GM12878 (cell line): ENCODE results near the gene NPHP1. TPM values are rescaled to one million over a fixed set of nuclear protein-coding genes. Genes with fewer than 3 reads are reported as not detected.
"Not testable (repeated sequence)": the region's sequence is repeated elsewhere in the genome, so short reads cannot be mapped to it uniquely, and the experiment has no call there.

Source experiments
- ATAC-seq: fragments of 200-7000 bp; cut with Tn5 transposase; 3 replicates; pipeline ENCODE4 v1.9.1; 2020; ENCODE audit warnings: mild to moderate bottlenecking, moderate library complexity
- BruUV-seq: library from RNA; stranded (reverse); fragments of 400-500 nt; replicated peaks from 2 replicates; lab custom pipeline; 2021; lab: Mats Ljungman, UMichigan
- CTCF ChIA-PET: fragments of 300-600 bp; sonication (Branson Sonifier 250); formaldehyde crosslinking; extraction: SDS; loops from one replicate; lab custom pipeline; 2021; ENCODE audit warnings: inconsistent platforms; lab: Yijun Ruan, JAX
- POLR2A ChIA-PET: fragments of 350-600 bp; formaldehyde crosslinking; extraction: SDS; loops from one replicate; lab custom pipeline; 2021; ENCODE audit warnings: inconsistent platforms; lab: Charles Lee
- RAD21 ChIA-PET: fragments of 300-600 bp; sonication (Branson Sonifier 250); formaldehyde crosslinking; loops from one replicate; lab custom pipeline; 2023; ENCODE audit warnings: antibody characterized with exemption; ENCODE audit not compliant: unreplicated experiment; lab: Charles Lee
- SMC1A ChIA-PET: fragments of 300-600 bp; sonication (Branson Sonifier 250); formaldehyde crosslinking; loops from one replicate; lab custom pipeline; 2023; ENCODE audit not compliant: unreplicated experiment, uncharacterized antibody; lab: Charles Lee
- DNase-seq: peaks from one replicate; pipeline ENCODE4 v3.0.0-alpha.2; 2011; ENCODE audit warnings: low read depth, low spot score
- FAIRE-seq: peaks from 3 replicates; lab custom pipeline; 2011; peaks lifted over from hg19 to GRCh38; lab: Jason Lieb, UNC
- H2AFZ ChIP-seq: 2 replicates; pipeline ENCODE4 v1.6.0; 2011; ENCODE audit warnings: low read depth, low read length, control low read depth; ENCODE audit not compliant: control insufficient read depth
- H3K27ac ChIP-seq: 2 replicates; pipeline ENCODE4 v1.5.1; 2011; ENCODE audit warnings: control low read depth; ENCODE audit not compliant: control insufficient read depth, insufficient read depth
- H3K27me3 ChIP-seq, 2 experiments: replicated peaks in 1 of 2; 2 replicates each; pipeline versions ENCODE4 v1.6.0 to v1.6.1; 2011; ENCODE audit warnings: low read length in 1 of 2; ENCODE audit not compliant: control insufficient read depth in 2 of 2, insufficient read depth in 2 of 2
- H3K36me3 ChIP-seq, 2 experiments: 2 replicates each; pipeline ENCODE4 v1.5.1; 2011; ENCODE audit warnings: low read length in 1 of 2; ENCODE audit not compliant: control insufficient read depth in 2 of 2, insufficient read depth in 2 of 2
- H3K4me1 ChIP-seq: 2 replicates; pipeline ENCODE4 v1.6.1; 2011; ENCODE audit warnings: mild to moderate bottlenecking, low read length, moderate library complexity, mixed read lengths; ENCODE audit not compliant: control insufficient read depth, insufficient read depth
- H3K4me2 ChIP-seq: 2 replicates; pipeline ENCODE4 v1.6.0; 2011; ENCODE audit warnings: control low read depth; ENCODE audit not compliant: control insufficient read depth, insufficient read depth
- H3K4me3 ChIP-seq: fragments of 200-600 bp; sonication (generic); 2 replicates; pipeline ENCODE4 v1.5.1; 2016
- H3K79me2 ChIP-seq: 2 replicates; pipeline ENCODE4 v1.6.0; 2011; ENCODE audit warnings: low read length; ENCODE audit not compliant: control insufficient read depth, insufficient read depth
- H3K9ac ChIP-seq: 2 replicates; pipeline ENCODE4 v1.8.0; 2011; ENCODE audit warnings: low read length, control low read depth, mixed read lengths; ENCODE audit not compliant: control insufficient read depth, insufficient read depth
- H3K9me3 ChIP-seq: replicated peaks from 3 replicates; pipeline ENCODE4 v1.5.1; 2011; ENCODE audit warnings: mild to moderate bottlenecking, low read length; ENCODE audit not compliant: control insufficient read depth, insufficient read depth
- H4K20me1 ChIP-seq: 2 replicates; pipeline ENCODE4 v1.6.0; 2011; ENCODE audit not compliant: control insufficient read depth, insufficient read depth
- WGBS: methylation state at CpG from one replicate; pipeline ENCODE4 v1.1.6; 2016; ENCODE audit warnings: low lambda C conversion rate; ENCODE audit not compliant: insufficient replicate concordance, insufficient coverage; ENCODE audit errors: missing lambda C conversion rate; 5-methylcytosine and 5-hydroxymethylcytosine counted together
- in situ Hi-C: fragments of 300-500 bp; cut with MboI; formaldehyde crosslinking; loops from 9 replicates; pipeline ENCODE4 v1.14.3; 2018; ENCODE audit warnings: mixed read lengths
- intact Hi-C: fragments of 100-400 bp; cut with micrococcal nuclease; formaldehyde crosslinking; loops from one replicate; pipeline ENCODE4 v1.14.2; 2022; ENCODE audit not compliant: unreplicated experiment
- polyA plus RNA-seq, 11 experiments: library from polyadenylated mRNA; depleted of rRNA in 4 of 11; unstranded in 6 of 11; stranded (reverse) in 5 of 11; fragments of >200 nt; fragmentation: Nextera tagmentation in 4 of 11; fragmentation: Illumina TruSeq in 1 of 11; extraction: Ambion mirVana in 4 of 11; extraction: Trizol in 1 of 11; gene quantifications; 1 replicate in 1 of 11; 2 replicates in 10 of 11; pipeline versions ENCODE4 v1.2.1 to v1.2.3, GENCODE V29; 2011 to 2016; ENCODE audit warnings: inconsistent platforms in 2 of 11, missing spikeins in 2 of 11, low read depth in 1 of 11
- total RNA-seq, 4 experiments: library from RNA; depleted of rRNA in 3 of 4; stranded (reverse); fragments of >200 nt in 3 of 4; fragmentation: Illumina TruSeq in 1 of 4; extraction: Trizol in 1 of 4; gene quantifications; 2 replicates each; pipeline versions ENCODE4 v1.2.1 to v1.2.3, GENCODE V29; 2013 to 2021

Gene NPHP1
- total and polyA plus RNA-seq, 10 of the 15 experiments (the other 5 are each of a cell fraction or from before 2014, with no cell fraction given), result 0.23 to 3.5 (median 1.2) TPM

DNA sequence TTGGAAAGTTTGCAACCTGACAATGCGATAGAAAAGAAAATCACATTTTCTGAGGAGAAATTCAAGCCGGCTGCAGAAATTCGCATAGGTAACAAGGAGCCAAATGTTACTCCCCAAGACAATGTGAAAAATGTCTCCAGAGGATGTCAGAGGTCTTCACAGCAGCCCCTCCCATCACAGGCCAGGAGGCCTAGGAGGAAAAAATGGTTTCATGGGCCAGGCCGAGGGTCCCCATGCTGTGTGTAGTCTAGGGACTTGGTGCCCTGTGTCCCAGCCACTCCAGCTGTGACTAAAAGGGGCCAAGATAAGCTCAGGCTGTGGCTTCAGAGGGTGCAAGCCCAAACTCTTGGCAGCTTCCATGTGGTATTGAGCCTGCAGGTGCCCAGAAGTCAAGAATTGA is 50.0 kb downstream of the NPHP1 start:
- SMC1A ChIA-PET, H3K27me3 ChIP-seq, BruUV-seq, CTCF ChIA-PET, ATAC-seq, H3K36me3 ChIP-seq, RAD21 ChIA-PET, H4K20me1 ChIP-seq, H3K79me2 ChIP-seq, H3K4me3 ChIP-seq, DNase-seq, POLR2A ChIA-PET, FAIRE-seq, H2AFZ ChIP-seq, H3K4me2 ChIP-seq, H3K9ac ChIP-seq, intact Hi-C loops, H3K27ac ChIP-seq, H3K9me3 ChIP-seq, H3K4me1 ChIP-seq: not testable (repeated sequence)
- in situ Hi-C loops, result loop anchor here (25.0 kb wide), 1 partner anchor 1532 kb away; no protein-coding TSS in a partner anchor
- 90% methylated on average over 4 of the region's 4 CpGs for WGBS

DNA sequence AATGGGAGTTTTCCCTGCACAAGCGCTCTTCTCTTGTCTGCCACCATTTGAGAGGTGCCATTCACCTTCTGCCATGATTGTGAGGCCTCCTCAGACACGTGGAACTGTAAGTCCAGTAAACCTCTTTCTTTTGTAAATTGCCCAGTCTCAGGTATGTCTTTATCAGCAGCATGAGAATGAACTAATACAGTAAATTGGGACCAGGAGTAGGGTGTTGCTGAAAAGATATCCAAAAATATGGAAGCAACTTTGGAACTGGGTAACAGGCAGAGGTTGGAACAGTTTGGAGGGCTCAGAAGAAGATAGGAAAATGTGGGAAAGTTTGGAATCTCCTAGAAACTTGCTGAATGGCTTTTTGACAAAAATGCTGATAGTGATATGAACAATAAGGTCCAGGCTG is 50.6 kb downstream of the NPHP1 start:
- BruUV-seq, POLR2A ChIA-PET: not testable (repeated sequence)

More for the DNA sequence above, 50.6 kb downstream of the NPHP1 start:
- intact Hi-C loops, ATAC-seq, DNase-seq, H3K9me3 ChIP-seq, H3K27me3 ChIP-seq, SMC1A ChIA-PET, H3K4me1 ChIP-seq, H3K79me2 ChIP-seq, H3K27ac ChIP-seq, FAIRE-seq, H3K36me3 ChIP-seq, RAD21 ChIA-PET, CTCF ChIA-PET, H3K4me3 ChIP-seq, H2AFZ ChIP-seq, H3K4me2 ChIP-seq, H3K9ac ChIP-seq, H4K20me1 ChIP-seq: not testable (repeated sequence)
- WGBS, result 9% methylated on average over 2 of the region's 2 CpGs
- in situ Hi-C loops, result loop anchor here (25.0 kb wide), 1 partner anchor 1533 kb away; no protein-coding TSS in a partner anchor
